Ureter (tissue), 1 donor: ENCODE measurements around the gene HOXB7. TPM values are rescaled to one million over a fixed set of nuclear protein-coding genes. Genes with fewer than 3 reads are reported as not detected.
A peak's percentile ranks its signal among the peaks of the same experiment; 100 is the strongest.

Experiments
- DNase-seq: peaks from one replicate; pipeline ENCODE4 v3.0.0-alpha.2; 2020; ENCODE audit warnings: low spot score
- total RNA-seq: library from RNA; stranded (reverse); gene quantifications from one replicate; pipeline ENCODE4 v1.2.4, GENCODE V29; 2023
- donor health status: DM: yes; HTN: yes; CAD: no.

The HOXB7 gene
- total RNA-seq, 1 donor from 2014 or later = 28.9 TPM

DNA sequence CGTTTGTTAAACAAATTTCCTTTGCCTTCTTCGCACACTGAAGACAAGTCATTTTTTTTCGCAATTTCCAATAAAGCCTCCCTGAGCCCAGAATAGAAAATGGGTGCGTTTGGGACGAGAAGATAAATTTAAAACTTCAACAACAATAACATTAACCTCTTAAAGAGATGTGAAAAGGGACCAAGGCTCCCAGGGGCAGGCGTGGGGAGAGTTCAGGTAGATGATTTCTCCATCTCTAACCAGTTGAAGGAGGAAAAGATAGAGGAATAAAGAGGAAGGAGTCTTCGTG lies 31.4 kb downstream of the HOXB7 start:
- DNase-seq = no peak

DNA sequence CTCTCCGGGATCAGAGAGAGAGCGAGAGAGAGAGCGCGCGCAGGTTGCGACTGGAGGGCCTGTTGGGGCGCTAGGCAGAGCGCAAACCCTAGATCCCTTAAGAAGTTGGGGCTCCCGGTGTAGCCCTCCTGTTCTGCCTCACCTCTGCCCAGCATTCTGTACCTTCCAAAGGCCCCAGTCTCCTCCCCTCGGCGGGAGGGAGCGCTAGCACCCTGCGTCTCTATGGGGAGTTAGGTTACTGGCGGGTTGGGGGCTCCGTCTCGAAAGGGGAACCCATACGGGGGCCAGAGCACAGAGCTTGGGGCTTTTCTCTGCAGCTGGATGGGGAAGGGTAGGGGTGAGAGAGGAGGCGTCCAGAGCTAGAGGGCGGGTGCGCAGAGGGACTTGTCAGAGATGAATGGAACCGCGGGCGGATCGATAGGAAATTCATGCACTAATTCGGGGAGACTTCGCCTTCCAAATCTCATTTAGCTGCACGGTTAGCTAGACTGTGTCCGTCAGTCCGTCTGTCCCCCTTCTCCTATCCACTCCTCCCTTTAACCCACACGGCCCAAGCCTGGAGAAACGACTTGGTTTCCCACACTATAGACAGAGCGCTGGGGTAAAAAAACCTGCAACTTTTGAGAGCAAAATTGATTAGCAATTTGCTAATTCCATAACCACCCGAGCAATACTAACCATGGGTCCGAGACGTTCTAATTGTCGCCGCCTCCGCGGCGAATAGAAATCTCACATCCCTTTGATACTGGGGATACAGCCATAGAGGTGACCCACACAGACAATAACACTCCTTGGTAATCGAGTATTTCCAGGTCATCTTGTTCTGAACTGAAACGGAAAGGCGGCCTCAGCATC lies 32.0 kb downstream of the HOXB7 start:
- DNase-seq = no peak

DNA sequence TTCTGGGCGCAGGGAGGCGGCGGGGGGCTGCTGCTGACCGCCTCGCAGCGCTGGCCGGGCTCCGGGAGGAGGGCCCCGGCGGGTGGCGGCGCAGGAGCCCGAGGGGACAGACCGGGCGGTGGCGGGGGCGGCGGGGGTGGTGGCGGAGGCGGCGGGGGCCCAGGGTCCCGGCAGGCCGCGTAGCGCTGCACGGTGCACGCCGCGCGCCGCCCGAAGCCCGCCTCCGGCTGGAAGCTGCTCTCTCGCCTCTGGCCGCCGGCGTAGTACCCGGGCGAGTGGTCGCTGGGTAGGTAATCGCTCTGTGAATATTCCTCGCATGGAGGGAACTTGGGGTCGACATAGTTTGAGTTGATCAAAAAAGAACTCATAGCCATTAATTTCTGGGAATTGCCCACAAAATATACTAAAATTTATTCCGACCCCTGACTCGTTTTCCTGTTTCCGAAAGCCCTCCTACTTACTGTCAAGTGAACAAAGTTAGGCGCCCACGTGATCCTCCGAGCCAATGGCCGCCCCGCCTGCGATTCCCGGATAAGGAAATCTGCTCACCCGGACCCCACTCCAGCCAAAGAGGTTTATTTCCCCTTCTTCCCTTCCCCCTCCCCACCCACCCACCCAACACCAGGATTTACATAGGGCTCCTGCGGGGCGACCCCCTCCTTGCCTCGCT lies 32.7 kb downstream of the HOXB7 start, which contains the start of gene HOXB4:
Gene HOXB4, minus strand, starts transcription at position 405 of the 670 bp plus-strand sequence. Its CDS starts 31 bp downstream, at position 374.
- peak; percentile 89 for DNase-seq

DNA sequence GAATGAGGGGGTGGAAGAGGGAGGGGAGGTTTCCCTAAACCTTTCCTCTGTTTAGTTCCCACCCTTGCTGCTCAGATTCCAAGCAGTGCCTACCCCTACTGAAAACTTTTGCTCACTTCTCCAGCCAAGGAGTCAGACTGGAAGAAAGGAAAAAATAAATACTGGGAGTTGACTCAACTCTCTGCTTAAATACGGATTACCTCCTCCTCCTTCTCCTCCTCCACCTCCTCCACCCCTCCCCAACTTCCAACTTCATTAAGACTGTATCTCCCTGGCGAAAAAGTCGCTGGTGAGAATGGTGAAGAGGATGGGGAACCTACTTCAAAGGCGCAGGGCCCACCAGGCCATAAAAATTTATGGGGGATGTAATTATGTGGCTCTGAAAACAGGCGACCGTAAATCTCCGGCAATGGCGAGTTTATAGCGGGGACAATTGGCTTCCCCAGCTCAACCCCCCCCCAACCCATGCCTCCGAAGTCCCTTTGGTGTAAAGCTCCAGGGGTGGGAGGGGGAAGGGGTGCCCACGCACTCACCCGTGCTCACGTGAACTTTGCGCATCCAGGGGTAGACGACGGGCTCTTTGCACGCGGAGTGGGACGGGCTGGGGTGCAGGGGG lies 33.4 kb downstream of the HOXB7 start:
- no peak for DNase-seq

DNA sequence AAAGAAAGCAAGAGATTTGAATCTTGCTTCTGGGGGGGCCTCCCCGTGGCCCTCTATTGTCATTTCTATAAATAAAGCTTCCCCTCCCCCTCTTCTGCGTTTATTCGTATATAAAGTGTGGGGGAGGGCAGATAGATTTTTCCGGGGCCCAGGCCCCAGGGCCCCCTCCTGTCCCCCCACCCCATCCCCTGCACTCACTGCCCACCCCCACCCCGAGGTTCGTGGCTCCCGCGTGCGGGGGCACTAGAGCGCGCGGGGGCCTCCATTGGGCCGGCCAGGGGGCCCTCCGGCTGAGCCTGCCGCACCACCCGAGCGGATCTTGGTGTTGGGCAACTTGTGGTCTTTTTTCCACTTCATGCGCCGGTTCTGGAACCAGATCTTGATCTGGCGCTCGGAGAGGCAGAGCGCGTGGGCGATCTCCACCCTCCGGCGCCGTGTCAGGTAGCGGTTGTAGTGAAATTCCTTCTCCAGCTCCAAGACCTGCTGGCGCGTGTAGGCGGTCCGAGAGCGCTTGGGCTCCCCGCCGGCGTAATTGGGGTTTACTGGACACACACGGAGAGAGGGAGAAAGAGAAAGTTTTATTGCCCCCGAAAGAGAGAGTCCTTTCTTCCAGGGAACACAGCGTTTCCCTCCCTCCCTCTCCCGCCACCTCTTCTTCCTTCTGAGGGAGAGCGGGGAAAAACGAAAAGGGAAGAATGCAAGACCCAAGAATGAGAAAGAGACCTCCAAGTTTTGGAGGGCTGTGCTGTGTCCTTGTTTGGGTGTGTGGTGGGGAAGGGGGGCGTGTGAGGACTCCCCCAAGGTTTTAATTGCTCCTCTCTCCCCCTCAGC lies 34.1 kb downstream of the HOXB7 start:
- no peak for DNase-seq

DNA sequence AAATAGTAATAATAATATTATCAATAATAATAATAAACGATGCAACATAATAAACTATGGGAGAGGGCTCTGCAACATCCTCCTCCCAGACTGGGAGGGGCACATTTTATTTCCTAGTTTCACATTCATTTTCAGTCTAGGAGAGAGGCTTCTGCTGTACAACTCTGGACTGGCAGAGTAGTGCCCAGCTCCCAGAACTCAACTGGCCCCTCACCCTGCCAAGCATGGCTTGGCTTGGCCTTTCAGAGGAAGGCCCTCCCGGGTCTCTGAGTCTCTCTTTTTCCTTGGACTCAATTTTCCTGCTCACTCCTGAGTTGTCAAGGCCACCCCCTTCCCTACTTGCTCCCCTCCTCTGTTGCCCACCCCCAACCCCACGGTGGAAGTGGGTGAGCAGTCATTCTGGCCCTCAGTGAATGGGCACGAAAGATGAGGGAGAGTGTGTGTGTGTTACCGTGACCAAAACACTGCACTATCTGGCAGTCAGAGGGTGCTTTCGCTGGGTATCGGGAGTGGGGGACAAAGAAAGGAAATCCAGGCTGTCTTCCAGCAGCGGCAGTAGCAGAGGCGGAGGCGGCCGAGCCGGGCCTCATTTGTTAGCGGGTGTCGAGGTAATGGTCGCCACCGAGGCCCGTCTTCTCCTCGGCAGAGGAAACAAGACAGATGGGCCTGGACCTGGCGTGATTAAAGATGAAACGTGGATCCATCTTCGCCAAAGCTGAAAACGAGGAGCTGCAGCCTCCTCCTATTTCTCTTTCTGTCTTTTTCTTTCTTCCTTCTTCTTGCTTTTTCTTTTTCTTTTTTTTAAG lies 34.9 kb downstream of the HOXB7 start:
- no peak for DNase-seq

DNA sequence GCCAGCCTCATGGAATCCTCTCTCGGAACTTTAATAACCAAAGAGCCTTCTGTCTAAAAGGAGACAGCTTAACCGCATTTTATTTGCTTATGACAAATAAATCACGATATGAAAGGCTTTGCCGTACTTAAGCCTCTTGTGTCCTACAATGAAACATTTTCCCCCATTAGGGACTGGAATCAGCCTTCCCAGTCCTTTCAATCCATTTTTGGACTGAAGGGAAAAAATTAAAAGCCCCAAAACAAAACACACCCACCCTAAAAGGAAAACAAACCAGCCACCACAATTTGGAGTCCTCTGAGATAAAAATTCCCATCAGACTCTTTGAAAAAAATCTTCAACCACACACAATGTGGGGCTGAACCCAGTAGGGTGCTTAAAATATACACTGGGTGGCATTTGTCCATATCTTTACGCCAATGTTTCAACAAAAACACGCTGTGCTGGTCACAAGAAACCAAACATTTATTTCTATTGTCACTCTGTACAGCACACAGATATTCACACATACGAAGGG lies 35.7 kb downstream of the HOXB7 start:
- no peak for DNase-seq

DNA sequence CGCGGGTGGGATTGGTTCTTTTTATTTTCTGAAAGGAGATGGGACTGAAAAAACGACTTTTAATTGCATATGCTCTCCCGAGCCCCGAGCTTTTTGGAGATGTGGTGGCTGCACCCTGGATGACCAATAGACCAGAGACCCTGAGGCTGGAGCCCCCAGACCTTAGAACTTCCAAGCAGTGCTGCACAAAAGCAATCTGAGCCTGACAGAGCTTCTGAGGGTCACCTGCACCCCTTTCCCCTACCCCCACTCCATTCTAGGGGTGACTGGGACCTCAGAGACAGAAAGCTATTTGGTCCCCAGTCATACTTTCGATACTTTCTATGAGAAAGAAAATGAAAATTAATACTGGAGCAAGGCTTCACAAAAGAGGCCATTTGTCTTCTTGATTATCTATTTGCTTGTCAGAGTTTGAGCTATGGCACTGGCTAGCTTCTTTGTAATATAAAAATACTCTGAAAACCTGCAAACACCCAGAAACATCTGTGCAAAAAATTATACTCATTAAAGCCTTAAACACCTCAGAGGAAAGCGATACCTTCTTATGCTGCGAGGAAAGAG lies 36.2 kb downstream of the HOXB7 start:
- DNase-seq = no peak

DNA sequence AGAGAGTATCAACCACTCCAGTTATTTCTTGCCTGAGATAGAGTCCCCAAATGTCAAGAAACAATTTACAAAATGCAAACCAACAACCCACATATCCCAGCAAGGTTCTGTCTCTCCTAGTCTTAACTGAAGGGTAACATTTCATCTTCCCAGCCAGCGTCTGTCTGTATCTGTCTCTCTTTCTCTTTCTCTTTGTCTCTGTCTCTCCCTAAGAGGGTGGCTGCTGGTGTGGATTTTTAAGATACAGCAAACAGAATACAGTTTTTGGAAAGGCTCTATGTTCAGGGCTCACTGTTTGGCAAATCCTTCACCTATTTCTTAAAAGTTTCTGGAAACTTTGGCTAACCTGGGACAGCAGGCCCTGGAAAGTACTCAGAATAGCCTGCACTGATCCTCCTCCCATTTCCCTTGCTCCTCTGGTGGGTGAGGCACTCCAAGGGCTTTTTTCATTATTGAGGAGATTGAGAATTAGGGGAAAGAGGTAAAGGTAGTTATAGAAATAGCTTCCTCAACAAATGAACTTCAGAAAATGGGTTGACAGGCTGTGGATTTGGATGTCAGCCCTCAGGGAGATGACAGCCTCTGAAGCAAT lies 38.9 kb downstream of the HOXB7 start:
- DNase-seq = no peak

DNA sequence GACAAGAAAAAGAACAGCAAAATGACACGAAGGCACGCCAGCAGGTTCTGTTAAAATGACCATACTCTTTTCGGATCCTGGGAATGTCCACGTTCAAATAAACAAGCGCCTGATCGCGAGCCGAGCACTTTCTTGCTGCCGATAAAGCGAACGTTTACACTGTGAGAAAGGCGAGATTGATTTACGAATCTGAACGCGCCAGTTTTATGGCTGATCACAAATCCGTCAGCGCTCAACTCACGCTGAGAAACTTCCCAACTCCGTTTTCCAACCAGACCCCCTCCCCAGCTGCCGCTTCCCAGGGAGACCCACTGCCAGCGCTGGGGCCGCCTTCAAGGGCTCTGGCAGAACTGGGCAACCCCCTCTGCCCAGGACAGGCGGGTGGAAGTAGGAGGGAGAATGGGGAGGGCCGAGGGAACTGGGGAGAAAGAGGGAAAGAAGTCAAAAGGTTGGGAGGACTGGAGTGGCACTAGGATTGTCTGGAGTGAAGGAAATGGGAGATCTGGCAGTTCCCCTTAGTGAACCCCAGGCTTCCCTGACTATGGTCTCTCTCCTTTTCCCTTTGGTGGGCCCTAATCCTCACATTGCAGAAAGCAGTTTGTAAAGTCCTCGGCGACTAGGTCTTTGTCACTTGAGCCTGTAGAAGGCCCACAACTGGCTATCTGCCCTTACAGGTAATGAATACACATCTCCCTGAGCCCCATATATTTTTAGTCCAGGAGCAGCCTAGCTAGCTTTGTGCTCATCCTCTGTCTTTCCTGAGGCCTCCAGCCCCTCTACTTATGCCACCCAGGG lies 39.6 kb downstream of the HOXB7 start:
- DNase-seq = no peak

DNA sequence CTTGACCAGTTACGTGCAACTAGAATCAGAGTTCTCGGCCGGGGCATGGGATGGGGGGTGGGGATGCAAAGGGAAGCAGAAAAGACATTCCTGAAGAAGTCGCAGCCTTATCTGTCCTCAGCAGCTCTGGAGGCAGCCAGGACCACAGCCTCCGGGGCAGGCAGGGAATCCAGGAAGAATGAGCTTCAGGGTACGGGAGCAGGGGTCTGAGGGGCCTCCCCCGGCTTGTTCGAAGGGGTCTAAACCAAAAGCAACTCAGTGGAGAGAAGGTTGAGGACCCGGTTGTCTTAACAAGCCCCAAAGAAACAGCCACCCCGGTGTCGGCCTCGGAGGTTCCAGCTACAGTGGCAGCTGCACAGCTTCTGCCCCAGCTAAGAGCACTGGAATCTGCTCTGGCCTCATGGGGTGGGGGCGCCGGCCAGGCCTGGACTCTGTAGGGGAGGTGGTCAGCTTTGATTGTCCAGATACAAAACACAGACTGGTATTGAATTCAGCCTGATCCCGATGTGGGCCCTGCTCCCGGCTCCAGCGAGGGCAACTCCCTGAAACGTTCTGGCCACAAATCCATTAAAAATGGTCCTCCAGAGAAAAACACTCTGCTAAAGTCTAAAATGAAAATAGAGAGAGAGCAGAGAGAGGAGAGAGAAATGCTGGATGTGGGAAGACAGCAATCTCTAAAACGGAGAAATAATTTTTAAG lies 40.3 kb downstream of the HOXB7 start:
- DNase-seq = no peak

DNA sequence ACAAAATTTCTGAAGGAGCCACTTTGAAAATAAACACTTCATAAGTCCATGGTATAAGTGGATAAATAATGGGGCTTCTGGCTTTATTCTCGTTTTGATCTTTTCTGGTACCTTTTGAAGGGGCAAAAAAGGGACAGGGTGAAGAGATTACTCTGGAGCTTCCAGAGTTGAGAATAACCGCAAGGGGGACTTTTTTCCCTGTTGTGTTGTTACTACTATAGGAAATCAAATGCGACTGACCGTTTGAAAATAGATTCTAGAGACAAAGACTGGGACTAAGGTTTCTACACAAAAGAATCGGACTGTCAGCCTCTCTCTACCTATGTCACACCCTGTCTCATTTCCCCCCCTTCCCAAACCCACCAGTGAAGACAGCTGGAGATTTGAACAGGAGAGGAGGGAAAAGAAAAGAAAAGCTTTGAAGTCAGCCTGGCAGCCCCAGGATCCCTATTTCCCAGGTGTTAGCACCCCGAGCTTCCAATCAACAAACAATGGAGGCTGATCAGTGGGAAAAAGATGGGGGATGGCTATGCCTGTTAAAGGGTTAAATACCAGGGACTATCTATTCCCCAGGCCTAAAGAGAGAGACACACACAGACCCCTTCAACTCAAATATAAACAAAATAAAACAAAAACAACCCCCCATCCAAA lies 41.0 kb downstream of the HOXB7 start:
- no peak for DNase-seq

DNA sequence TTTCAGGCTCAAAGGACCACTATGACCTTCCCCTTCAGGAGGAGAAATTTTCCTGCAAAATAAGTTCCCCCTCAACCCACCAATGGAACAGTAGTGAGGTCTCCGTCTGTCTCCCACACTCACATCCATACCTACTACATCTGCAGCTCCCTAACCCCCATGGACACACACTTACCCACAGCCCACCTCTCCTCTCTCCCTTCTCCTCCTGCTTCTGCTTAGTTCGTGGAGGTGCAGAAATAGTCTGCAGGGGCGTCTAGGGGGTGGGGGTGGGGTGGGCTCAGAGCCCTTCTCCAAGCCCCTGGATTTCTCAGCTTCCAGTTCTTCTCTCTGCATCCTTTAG lies 41.6 kb downstream of the HOXB7 start:
- DNase-seq = no peak

DNA sequence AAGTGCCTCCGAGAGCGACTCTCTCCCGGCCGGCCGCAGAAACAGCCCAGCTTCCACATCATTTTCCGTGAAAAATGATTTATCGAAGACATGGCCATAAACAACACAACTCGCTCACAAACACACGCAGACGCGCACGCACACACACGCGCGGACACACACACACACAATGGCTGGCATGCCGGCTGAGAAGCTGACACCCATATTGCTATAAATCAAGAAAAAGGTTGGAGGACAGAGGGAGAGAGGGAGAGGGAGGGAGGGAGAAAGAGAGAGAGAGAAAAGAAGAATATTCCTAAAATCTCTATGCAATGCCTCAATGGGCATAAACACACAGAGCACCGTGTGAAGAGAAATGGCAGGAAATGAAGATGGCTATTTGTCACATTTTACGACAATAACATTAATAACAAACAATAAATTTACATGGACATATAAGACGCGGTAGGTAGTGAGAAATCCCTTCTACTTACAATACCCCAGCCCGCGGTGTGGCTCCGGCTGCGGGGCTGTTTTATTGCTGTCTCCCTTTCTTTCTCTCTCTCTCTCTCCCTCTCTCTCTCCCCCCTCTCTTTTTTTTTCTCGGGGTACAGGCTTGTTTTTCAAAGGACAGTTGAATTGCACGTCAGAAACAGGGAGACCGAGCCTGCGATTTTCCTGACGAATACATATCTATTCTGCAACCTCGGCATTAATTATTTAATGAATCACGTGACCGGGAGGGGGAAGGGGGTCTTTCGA lies 42.1 kb downstream of the HOXB7 start:
- DNase-seq = no peak

DNA sequence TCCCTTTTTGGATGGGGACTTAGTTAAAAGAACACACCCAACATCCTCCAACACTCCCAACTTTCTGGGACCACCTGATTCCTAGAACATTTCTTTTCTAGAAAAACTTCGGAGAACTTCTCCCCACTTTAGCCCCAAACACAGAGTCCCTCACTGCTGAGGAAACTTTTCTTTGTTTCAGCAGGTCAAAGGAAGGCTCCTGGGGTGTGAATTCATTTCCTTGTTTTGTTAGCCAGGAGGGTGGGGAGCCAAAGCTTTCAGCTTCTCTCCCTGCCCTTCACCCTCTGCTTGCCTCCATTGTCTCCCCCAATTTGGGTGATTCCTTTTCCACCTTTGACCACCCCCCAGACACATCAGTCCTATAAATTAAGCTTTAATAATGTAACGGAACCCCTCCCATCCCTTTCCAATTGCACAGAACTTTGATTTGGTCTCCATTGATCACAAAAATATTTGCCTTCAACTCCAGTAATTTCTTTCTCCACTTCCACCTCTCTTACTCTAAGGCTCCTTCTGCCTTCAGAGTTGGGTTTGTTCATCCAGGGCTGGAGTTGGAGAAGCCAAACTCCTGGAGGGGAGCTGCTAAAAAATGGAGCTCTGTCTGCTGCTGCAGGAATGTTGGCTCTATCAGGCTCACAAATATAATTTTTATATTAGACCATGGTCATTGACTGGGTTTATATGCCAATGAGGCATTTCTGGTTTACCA lies 43.0 kb downstream of the HOXB7 start:
- DNase-seq = no peak

DNA sequence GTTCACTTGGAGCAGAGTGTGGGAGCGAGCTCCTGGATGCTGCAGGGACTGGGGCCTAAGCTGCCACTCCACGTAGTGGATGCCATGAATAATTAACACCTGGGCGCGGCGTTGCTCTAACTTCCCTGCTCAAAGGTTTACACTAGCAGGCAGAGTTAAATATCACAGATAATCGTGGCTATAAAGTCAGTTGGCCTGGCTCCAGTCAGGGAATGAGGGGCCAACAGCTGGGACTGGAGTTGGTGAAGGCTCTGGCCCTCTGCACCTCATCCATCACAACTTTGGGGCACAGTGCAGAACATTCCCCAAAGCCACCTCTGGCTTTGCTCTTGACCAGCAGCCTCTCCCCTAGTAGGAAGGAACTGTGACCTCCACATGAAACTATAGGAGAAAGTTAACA lies 43.6 kb downstream of the HOXB7 start:
- no peak for DNase-seq

DNA sequence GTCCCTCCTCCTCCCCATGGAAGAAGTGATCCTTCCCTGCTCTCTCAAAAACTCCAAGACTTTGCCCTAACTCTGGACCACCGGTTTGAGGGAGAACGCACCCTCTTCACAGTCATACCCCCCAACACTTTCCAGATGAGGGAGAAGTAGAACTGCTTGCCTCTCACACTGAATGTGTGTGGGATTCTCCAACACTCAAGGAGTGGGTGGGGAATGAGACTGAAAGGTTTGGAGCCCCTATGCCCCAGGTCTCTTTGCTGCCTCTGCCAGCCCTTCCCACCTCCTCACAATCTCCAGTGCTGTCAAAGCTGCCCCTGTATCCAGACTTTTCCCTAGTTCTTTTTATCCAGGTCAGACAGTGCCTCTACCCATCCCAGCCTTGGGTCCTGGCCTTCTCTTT lies 44.1 kb downstream of the HOXB7 start:
- DNase-seq = no peak
